ENCODE data around the gene PCDHB13.
"Not testable (repeated sequence)": the region's sequence is repeated elsewhere in the genome, so short reads cannot be mapped to it uniquely, and the experiment has no call there.

Gene PCDHB13

DNA sequence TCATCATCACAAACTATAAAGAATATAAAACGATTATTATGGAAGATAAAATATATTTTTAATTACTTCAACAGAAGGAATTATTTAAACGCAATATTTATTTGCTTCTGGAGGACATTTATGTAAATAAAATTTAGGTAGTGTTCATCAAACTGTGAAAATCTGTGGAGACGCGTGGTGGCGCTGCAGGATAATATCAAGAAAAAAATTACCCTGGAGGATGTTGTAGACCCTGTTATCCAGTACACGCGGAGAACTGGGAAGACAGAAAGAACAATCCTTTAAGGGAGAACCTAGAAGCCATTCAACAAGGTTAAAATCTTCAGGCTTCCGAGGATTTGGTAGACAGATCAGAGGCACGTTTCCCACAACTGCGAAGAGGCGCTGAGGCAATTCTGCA is 5.2 kb upstream of the PCDHB13 start, which contains the start of gene PCDHB12:
TSS of gene PCDHB12 (plus strand) at position 242 of the 400 bp plus-strand sequence. CDS start 189 bp downstream, outside the sequence.
- no peak for DNase-seq

DNA sequence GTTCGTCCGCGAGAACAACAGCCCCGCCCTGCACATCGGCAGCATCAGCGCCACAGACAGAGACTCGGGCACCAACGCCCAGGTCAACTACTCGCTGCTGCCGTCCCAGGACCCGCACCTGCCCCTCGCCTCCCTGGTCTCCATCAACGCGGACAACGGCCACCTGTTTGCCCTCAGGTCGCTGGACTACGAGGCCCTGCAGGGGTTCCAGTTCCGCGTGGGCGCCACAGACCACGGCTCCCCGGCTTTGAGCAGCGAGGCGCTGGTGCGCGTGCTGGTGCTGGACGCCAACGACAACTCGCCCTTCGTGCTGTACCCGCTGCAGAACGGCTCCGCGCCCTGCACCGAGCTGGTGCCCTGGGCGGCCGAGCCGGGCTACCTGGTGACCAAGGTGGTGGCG is 3.4 kb upstream of the PCDHB13 start:
- DNase-seq: not testable (repeated sequence)

GRCh38 chr5:141210849-141211248 is 2.9 kb upstream of the PCDHB13 start:
- DNase-seq: not testable (repeated sequence)

DNA sequence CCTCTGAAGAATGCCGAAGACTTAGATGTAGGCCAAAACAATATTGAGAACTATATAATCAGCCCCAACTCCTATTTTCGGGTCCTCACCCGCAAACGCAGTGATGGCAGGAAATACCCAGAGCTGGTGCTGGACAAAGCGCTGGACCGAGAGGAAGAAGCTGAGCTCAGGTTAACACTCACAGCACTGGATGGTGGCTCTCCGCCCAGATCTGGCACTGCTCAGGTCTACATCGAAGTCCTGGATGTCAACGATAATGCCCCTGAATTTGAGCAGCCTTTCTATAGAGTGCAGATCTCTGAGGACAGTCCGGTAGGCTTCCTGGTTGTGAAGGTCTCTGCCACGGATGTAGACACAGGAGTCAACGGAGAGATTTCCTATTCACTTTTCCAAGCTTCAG is 864 bp downstream of the PCDHB13 start:
- not testable (repeated sequence) for DNase-seq

GRCh38 chr5:141215504-141215903 is 1.8 kb downstream of the PCDHB13 start:
- DNase-seq: not testable (repeated sequence)

DNA sequence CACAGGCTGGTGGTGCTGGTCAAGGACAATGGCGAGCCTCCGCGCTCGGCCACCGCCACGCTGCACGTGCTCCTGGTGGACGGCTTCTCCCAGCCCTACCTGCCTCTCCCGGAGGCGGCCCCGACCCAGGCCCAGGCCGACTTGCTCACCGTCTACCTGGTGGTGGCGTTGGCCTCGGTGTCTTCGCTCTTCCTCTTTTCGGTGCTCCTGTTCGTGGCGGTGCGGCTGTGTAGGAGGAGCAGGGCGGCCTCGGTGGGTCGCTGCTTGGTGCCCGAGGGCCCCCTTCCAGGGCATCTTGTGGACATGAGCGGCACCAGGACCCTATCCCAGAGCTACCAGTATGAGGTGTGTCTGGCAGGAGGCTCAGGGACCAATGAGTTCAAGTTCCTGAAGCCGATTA is 2.3 kb downstream of the PCDHB13 start:
- DNase-seq: not testable (repeated sequence)

- DNase-seq: no peak
Observed at GRCh38 chr5:141223112-141223783, 9.5 kb downstream of the PCDHB13 start, which contains the start of gene PCDHB14. TSS of gene PCDHB14 (plus strand) at chr5:141223343. CDS start at chr5:141223506, 163 bp downstream.

DNA sequence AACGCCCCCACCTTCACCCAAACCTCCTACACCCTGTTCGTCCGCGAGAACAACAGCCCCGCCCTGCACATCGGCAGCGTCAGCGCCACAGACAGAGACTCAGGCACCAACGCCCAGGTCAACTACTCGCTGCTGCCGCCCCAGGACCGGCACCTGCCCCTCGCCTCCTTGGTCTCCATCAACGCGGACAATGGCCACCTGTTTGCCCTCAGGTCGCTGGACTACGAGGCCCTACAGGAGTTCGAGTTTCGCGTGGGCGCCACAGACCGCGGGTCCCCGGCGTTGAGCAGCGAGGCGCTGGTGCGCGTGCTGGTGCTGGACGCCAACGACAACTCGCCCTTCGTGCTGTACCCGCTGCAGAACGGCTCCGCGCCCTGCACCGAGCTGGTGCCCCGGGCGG is 11.1 kb downstream of the PCDHB13 start:
- not testable (repeated sequence) for DNase-seq

GRCh38 chr5:141225421-141225820 is 11.7 kb downstream of the PCDHB13 start:
- not testable (repeated sequence) for DNase-seq

DNA sequence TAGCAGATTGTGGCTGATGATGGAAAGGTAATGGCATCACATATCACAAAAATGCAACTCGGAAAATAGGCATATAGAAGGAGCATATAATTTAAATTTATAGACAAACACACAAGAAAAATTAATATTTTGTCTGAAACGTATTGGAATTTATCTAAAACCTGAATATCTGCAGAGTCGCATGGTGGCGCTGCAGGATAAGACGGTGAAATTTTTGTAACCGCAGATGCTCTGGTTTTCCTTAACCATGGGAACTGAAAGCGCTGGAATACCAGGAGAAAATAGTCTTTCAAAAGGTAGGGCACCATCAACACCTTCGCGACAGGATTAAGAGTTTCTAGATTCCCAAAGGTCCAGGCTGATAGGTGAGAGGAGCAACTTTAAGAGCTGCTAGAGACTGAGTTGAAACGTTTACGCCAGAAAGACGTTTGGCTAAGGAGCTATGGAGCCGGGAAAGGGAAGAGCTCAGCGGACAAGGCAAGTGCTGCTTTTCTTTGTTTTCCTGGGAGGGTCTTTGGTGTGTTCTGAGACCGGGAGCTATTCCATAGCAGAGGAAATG is 20.5 kb downstream of the PCDHB13 start:
- DNase-seq: no peak

DNA sequence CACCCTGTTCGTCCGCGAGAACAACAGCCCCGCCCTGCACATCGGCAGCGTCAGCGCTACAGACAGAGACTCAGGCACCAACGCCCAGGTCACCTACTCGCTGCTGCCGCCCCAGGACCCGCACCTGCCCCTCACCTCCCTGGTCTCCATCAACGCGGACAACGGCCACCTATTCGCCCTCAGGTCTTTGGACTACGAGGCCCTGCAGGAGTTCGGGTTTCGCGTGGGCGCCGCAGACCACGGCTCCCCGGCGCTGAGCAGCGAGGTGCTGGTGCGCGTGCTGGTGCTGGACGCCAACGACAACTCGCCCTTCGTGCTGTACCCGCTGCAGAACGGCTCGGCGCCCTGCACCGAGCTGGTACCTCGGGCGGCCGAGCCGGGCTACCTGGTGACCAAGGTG is 22.2 kb downstream of the PCDHB13 start:
- not testable (repeated sequence) for DNase-seq

GRCh38 chr5:141236516-141237313 is 23.0 kb downstream of the PCDHB13 start:
- no peak for DNase-seq

- DNase-seq: no peak
Observed at GRCh38 chr5:141241496-141241895, 27.8 kb downstream of the PCDHB13 start.

GRCh38 chr5:141245250-141245717 is 31.6 kb downstream of the PCDHB13 start, which contains the start of gene PCDHB15:
TSS of gene PCDHB15 (plus strand) at chr5:141245395. CDS start at chr5:141245579, 184 bp downstream.
- no peak for DNase-seq

GRCh38 chr5:141246971-141247370 is 33.3 kb downstream of the PCDHB13 start:
- DNase-seq: not testable (repeated sequence)

- not testable (repeated sequence) for DNase-seq
Observed at GRCh38 chr5:141247434-141247833, 33.7 kb downstream of the PCDHB13 start.

DNA sequence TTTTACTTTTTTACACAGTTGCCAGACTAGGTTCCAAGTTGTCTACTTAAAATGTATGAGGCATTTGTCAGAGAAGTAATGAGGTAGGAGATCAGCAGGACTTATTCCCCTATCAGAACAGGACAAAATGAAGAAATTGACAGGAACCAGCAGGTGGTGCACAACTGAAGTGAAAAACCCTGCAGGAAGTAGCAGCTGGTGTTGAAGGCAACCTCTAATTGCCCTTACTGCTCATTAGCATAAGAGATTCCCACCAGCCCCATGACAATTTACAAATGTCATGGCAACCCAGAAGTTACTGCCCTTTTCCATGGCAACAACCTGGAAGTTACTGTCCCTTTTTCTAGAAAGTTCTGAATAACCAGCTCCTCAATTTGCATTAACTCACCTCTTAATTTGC is 36.9 kb downstream of the PCDHB13 start:
- DNase-seq: no peak

DNA sequence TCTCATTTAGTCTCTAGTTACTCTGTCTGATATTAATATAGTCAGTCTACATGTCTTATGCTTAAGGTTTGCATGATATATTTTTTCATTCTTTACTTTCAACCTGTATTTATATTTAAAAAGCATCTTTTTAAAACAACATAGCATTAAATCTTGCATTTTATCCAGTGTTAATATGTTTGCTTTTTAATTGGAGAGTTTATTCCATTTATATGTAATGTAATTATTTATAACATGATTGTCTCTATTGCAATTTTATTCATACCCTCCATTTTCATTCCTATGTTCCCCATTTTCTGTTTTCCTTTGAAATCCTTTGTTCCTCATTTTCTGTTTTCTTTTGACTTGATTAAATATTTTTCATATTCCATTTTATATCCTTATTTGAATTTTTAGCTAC is 44.7 kb downstream of the PCDHB13 start:
- no peak for DNase-seq

DNA sequence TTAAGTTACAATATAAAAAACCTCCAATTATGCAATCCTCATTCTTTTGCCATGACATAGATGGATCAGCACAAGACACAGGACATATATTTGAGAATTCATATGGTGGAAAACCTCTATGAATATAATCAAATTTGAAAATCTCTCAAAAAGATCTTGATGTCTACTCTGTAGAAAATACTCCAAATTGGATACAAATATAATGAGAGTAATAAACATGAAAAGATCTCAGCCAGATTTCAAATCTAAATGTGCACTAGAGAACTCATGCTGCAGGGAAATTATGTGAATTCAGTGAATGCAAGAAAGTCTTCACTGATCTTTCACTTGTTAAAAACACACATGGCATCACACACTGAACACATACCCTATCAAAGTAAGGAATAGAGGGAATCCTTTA is 45.2 kb downstream of the PCDHB13 start:
- DNase-seq: no peak

- no peak for DNase-seq
Observed at GRCh38 chr5:141260458-141261237, 46.9 kb downstream of the PCDHB13 start.

DNA sequence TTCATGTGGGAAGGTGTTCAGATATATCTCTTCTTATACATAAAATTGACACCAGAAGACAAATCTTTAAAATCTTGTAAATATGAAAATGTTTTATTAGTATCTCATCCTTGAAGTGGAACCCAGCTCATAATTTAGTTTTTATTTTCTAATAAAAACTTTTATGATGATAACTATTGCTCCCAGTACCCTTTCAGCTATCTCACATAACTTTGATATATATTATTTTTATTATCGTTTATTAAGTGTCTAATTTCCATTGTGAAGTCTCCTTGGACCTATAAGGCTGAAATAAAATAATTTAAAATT is 47.5 kb downstream of the PCDHB13 start:
- DNase-seq: no peak

Data from stimulated activated naive CD4-positive, alpha-beta T cell treated with Interleukin-2 at 50 U/mL for 16 hours (primary cell).